Measurements from ENCODE around the gene IL27RA.

IL27RA gene

DNA sequence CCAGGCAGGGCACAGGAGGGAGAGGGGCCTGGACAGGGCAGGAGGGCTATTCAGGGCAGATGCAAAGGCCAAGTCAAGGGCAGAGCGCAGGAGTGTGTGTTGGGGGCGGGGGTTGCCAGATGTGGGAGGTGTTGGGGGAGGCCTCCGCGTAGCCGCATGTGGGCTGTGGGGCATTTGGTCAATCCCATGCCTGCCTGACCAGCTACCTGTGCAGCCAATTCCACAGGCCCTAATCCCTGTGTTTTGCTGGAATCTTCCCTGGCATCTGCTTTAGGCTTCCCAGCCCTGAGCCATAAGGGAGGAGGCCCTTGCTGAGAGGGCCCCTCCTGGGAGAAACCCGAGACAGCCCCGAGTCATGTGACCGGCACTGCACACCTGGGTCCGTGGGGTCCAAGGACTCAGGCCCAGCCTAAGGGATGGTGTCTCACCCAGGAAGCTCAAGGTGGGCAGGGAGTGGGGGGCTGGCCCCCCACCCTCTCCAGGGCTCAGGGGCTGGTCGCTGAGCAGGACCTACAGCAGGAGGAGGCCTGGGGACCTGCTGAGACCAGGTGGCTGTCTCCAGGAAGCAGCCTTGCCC is 45.7 kb upstream of the IL27RA start:
- H3K4me3 ChIP-seq (ENCODE audit: low read depth, low read length): peak overlapping the region; percentile 27
- TF ChIP-seq, protein P1, sequence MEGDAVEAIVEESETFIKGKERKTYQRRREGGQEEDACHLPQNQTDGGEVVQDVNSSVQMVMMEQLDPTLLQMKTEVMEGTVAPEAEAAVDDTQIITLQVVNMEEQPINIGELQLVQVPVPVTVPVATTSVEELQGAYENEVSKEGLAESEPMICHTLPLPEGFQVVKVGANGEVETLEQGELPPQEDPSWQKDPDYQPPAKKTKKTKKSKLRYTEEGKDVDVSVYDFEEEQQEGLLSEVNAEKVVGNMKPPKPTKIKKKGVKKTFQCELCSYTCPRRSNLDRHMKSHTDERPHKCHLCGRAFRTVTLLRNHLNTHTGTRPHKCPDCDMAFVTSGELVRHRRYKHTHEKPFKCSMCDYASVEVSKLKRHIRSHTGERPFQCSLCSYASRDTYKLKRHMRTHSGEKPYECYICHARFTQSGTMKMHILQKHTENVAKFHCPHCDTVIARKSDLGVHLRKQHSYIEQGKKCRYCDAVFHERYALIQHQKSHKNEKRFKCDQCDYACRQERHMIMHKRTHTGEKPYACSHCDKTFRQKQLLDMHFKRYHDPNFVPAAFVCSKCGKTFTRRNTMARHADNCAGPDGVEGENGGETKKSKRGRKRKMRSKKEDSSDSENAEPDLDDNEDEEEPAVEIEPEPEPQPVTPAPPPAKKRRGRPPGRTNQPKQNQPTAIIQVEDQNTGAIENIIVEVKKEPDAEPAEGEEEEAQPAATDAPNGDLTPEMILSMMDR (IDR thresholded peaks at IDR 0.05; ENCODE audit: insufficient read depth, low read depth, low read length, missing control alignments): no peak
- DNase-seq (ENCODE audit: low read depth): no peak

DNA sequence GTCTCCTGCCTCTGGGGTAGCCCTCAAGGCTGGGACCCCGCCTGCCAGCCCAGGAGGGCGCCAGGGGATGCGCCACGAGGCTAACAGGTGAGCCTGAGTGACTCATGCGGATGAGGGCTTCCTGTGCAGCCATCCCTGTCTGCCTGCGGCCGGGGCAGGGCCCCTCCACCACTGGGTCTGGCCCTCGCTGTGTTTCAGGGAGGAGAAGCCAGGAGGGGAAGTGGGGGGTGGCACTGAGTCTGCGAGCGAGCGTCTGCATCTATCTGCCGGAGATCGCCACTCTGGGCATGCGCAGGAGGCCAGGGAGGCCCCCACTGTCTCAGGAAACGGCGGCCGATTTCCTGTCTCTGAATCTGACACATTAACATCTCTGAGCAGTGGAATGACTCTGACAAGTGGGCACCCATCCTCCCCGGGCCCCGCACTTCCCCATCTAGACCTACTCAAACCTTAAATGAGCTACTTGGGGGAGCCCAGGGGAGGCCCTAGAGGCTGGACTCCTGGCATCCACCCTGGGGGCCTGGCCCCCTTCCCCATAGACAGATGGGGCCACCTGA is 45.1 kb upstream of the IL27RA start:
- peak overlapping the region; percentile 45 for H3K4me3 ChIP-seq (ENCODE audit: low read depth, low read length)
- DNase-seq (ENCODE audit: low read depth): peak; percentile 98
- TF ChIP-seq, protein P1 (IDR thresholded peaks at IDR 0.05; ENCODE audit: insufficient read depth, low read depth, low read length, missing control alignments): no peak

DNA sequence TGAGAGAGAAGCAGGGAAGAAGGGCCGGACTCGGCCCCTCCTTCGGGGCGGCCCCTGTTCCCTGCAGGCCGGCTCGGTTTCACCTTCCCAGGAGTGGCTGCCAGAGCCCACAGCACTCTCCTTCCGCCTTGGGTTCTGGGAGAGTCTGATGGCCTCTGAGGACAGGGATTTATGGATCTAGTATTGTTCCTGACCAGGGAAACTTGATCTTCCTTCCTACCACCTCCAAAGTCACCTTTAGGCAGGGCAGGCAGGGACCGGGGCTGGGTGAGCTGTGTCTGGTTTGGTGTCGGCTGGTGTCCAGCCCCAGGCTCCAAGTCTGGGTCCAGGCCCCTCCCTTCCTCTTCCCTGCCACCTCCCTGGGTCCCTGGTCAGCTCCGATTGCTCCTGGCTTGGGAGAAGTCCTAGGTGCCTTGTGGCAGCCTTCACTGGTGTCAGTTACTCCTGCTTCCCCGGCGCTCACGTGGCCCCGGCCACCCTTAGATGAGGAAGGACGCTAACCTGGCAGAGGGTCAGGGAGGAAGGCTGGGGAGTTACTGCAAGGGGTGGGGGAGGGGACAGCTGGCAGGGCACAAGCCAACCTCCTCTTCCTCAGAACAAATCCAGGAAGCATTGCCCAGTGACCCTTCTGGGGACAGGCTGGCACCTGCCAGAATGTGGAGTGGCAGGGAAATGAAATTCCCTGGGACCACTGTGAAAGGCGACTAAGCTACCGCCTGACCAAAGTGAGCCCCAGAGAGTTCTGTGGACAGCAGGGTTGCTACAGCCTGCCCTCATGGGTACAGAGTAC is 44.3 kb upstream of the IL27RA start:
- DNase-seq (ENCODE audit: low read depth): no peak
- H3K4me3 ChIP-seq (ENCODE audit: low read depth, low read length): peak overlapping the region; percentile 45
- TF ChIP-seq, protein P1 (IDR thresholded peaks at IDR 0.05; ENCODE audit: insufficient read depth, low read depth, low read length, missing control alignments): no peak

DNA sequence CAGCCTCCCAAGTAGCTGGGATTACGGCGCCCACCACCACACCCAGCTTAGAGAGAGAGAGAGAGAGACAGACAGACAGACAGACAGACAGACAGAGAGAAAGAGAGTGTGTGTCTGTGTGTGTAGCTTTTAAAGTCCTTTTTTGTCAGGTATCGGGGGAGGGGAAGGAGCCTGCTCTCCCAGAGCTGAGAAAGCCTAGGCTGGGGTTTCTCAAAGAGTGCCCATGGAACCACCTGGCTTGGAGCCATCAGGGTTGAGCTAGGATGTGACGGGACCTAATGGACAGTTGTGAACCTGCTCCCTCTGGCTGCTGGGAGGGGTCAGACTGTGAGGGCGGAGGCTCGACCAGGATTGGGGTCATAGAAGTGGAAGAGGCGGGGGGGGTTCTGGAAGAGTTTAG is 42.1 kb upstream of the IL27RA start:
- no peak for DNase-seq (ENCODE audit: low read depth)
- TF ChIP-seq, protein P1 (IDR thresholded peaks at IDR 0.05; ENCODE audit: insufficient read depth, low read depth, low read length, missing control alignments): no peak
- H3K4me3 ChIP-seq (ENCODE audit: low read depth, low read length): no peak overlapping the region

DNA sequence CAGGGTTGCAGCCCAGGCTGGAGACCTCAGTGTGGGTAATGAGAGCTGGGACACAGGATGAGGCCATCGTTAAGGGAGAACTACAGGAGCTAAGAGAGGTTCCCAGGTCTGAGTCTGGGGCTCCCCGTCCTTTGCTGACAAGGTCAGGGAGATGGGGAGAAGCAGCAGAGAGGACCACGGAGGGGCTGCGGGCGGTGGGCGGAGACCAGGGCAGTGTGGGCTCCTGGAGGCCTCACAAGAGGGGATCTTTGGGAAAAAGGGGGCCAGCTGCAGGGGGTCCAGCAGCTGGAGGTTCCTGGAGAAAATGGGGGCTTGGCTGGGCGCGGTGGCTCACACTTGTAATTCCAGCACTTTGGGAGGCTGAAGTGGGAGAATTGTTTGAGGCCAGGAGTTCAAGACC is 41.5 kb upstream of the IL27RA start:
- TF ChIP-seq, protein P1 (IDR thresholded peaks at IDR 0.05; ENCODE audit: insufficient read depth, low read depth, low read length, missing control alignments): no peak
- no peak for DNase-seq (ENCODE audit: low read depth)
- H3K4me3 ChIP-seq (ENCODE audit: low read depth, low read length): no peak overlapping the region

DNA sequence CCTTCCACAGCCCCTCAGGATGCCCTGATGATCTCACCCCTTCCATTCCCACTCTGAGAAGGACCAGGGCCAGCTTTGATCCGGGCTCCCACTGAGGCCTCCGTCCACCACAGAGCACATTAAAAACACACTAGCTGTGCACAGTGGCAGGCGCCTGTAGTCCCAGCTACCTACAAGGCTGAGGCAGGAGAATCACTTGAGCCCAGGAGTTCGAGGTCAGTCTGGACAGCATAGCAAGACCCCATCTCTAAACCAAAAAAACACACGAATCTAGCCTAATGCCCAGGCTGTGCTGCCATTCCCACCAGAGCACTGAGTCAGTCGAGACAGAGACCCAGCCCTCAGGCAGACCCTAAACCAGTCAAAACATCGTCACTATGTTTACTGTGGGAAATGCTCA is 39.5 kb upstream of the IL27RA start:
- TF ChIP-seq, protein P1 (IDR thresholded peaks at IDR 0.05; ENCODE audit: insufficient read depth, low read depth, low read length, missing control alignments): no peak
- no peak overlapping the region for H3K4me3 ChIP-seq (ENCODE audit: low read depth, low read length)
- no peak for DNase-seq (ENCODE audit: low read depth)

Measured in GM12865 (cell line).